ENCODE results near the gene CRYBA2. TPM values are rescaled to one million over a fixed set of nuclear protein-coding genes. Genes with fewer than 3 reads are reported as not detected.

Gene CRYBA2
- polyA plus RNA-seq, 1 donor from 2014 or later = not detected

- H3K36me3 ChIP-seq (ENCODE audit: insufficient read depth, low read length) = no peaks in the 10 kb centered on the region
- H3K9me3 ChIP-seq (ENCODE audit: low read length) = no peaks in the 10 kb centered on the region
- H3K79me2 ChIP-seq (replicated peaks; ENCODE audit: insufficient read depth, low read length) = no peaks in the 10 kb centered on the region
- no peak overlapping the region for H3K27ac ChIP-seq (ENCODE audit: low read length)
- no peak overlapping the region for H3K9ac ChIP-seq (ENCODE audit: low read length)
- H3K4me2 ChIP-seq (ENCODE audit: low read length) = no peak overlapping the region
- H3K27me3 ChIP-seq (ENCODE audit: insufficient read depth, low read depth, low read length) = no peaks in the 10 kb centered on the region
- H3K9me2 ChIP-seq (ENCODE audit: insufficient read depth, low read length) = no peaks in the 10 kb centered on the region
- no peaks in the 10 kb centered on the region for H3F3A ChIP-seq (ENCODE audit: insufficient read depth, low read length, poor library complexity, severe bottlenecking)
- no peak overlapping the region for H2AFZ ChIP-seq (ENCODE audit: low read depth, low read length)
- H3K4me3 ChIP-seq (ENCODE audit: low read length) = no peak overlapping the region
- no peaks in the 10 kb centered on the region for H4K20me1 ChIP-seq (ENCODE audit: insufficient read depth)
- TF ChIP-seq SMC3 (conservative IDR thresholded peaks at IDR 0.05; ENCODE audit: poor library complexity) (no peak), MXI1 (conservative IDR thresholded peaks at IDR 0.05; ENCODE audit: poor library complexity, severe bottlenecking) (no peak), POLR2AphosphoS5 (IDR thresholded peaks at IDR 0.05) (no peak), EP300 (conservative IDR thresholded peaks at IDR 0.05; ENCODE audit: poor library complexity, severe bottlenecking) (no peak), RAD21 (conservative IDR thresholded peaks at IDR 0.05) (no peak), TAF1 (IDR thresholded peaks at IDR 0.05; ENCODE audit: low read depth) (no peak), EZH2 (IDR thresholded peaks at IDR 0.05; ENCODE audit: borderline replicate concordance, insufficient read depth, low read length, poor library complexity, severe bottlenecking) (no peak)
- TF ChIP-seq, protein P1, sequence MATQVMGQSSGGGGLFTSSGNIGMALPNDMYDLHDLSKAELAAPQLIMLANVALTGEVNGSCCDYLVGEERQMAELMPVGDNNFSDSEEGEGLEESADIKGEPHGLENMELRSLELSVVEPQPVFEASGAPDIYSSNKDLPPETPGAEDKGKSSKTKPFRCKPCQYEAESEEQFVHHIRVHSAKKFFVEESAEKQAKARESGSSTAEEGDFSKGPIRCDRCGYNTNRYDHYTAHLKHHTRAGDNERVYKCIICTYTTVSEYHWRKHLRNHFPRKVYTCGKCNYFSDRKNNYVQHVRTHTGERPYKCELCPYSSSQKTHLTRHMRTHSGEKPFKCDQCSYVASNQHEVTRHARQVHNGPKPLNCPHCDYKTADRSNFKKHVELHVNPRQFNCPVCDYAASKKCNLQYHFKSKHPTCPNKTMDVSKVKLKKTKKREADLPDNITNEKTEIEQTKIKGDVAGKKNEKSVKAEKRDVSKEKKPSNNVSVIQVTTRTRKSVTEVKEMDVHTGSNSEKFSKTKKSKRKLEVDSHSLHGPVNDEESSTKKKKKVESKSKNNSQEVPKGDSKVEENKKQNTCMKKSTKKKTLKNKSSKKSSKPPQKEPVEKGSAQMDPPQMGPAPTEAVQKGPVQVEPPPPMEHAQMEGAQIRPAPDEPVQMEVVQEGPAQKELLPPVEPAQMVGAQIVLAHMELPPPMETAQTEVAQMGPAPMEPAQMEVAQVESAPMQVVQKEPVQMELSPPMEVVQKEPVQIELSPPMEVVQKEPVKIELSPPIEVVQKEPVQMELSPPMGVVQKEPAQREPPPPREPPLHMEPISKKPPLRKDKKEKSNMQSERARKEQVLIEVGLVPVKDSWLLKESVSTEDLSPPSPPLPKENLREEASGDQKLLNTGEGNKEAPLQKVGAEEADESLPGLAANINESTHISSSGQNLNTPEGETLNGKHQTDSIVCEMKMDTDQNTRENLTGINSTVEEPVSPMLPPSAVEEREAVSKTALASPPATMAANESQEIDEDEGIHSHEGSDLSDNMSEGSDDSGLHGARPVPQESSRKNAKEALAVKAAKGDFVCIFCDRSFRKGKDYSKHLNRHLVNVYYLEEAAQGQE (IDR thresholded peaks at IDR 0.05; ENCODE audit: borderline replicate concordance) = no peak
- TF ChIP-seq, protein P2, sequence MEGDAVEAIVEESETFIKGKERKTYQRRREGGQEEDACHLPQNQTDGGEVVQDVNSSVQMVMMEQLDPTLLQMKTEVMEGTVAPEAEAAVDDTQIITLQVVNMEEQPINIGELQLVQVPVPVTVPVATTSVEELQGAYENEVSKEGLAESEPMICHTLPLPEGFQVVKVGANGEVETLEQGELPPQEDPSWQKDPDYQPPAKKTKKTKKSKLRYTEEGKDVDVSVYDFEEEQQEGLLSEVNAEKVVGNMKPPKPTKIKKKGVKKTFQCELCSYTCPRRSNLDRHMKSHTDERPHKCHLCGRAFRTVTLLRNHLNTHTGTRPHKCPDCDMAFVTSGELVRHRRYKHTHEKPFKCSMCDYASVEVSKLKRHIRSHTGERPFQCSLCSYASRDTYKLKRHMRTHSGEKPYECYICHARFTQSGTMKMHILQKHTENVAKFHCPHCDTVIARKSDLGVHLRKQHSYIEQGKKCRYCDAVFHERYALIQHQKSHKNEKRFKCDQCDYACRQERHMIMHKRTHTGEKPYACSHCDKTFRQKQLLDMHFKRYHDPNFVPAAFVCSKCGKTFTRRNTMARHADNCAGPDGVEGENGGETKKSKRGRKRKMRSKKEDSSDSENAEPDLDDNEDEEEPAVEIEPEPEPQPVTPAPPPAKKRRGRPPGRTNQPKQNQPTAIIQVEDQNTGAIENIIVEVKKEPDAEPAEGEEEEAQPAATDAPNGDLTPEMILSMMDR (IDR thresholded peaks at IDR 0.05; ENCODE audit: poor library complexity, severe bottlenecking) = no peak
Observed at GRCh38 chr2:219022616-219023015, 29.4 kb upstream of the CRYBA2 start.

DNA sequence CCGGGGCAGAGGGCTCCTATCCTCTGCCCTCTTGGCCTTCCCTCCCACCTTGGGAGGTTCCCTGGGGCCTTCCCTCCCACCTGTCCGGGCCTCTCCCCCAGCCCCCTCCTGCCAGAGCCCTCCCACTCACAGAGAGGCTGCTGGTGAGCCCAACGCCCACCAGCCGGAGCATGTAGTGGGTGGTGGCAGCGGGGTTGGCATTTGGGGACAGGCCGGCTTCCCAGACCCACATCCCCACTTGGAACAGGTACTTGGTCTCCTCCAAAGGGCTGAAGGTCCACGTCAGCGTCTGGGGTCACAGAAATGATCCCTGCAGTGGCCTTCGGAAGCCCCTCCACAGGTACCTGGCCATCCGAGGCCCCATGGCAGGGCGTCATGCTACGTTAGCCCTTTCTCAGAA, 28.8 kb upstream of the CRYBA2 start:
- H3K27ac ChIP-seq (ENCODE audit: low read length) = no peak overlapping the region
- no peak overlapping the region for H3K4me2 ChIP-seq (ENCODE audit: low read length)
- no peaks in the 10 kb centered on the region for H3K9me3 ChIP-seq (ENCODE audit: low read length)
- no peaks in the 10 kb centered on the region for H3K9me2 ChIP-seq (ENCODE audit: insufficient read depth, low read length)
- no peak for TF ChIP-seq EZH2 (IDR thresholded peaks at IDR 0.05; ENCODE audit: borderline replicate concordance, insufficient read depth, low read length, poor library complexity, severe bottlenecking)
- TF ChIP-seq, protein P2 (IDR thresholded peaks at IDR 0.05; ENCODE audit: poor library complexity, severe bottlenecking) = no peak
- TF ChIP-seq SMC3 (conservative IDR thresholded peaks at IDR 0.05; ENCODE audit: poor library complexity) = no peak
- TF ChIP-seq MXI1 (conservative IDR thresholded peaks at IDR 0.05; ENCODE audit: poor library complexity, severe bottlenecking) = no peak
- no peak overlapping the region for H3K4me3 ChIP-seq (ENCODE audit: low read length)
- H3K79me2 ChIP-seq (replicated peaks; ENCODE audit: insufficient read depth, low read length) = no peaks in the 10 kb centered on the region
- no peaks in the 10 kb centered on the region for H3K27me3 ChIP-seq (ENCODE audit: insufficient read depth, low read depth, low read length)
- H2AFZ ChIP-seq (ENCODE audit: low read depth, low read length) = no peak overlapping the region
- H4K20me1 ChIP-seq (ENCODE audit: insufficient read depth) = no peaks in the 10 kb centered on the region
- H3F3A ChIP-seq (ENCODE audit: insufficient read depth, low read length, poor library complexity, severe bottlenecking) = no peaks in the 10 kb centered on the region
- no peak overlapping the region for H3K9ac ChIP-seq (ENCODE audit: low read length)
- H3K36me3 ChIP-seq (ENCODE audit: insufficient read depth, low read length) = no peaks in the 10 kb centered on the region

Data from neural cell (in vitro differentiated cells).